ENCODE results near the gene UNC5A. TPM values are rescaled to one million over a fixed set of nuclear protein-coding genes. Genes with fewer than 3 reads are reported as not detected.

UNC5A gene
- total and polyA plus RNA-seq, 2 of the 8 experiments (the other 6 are each of a cell fraction or from before 2014, with no cell fraction given): 4.0 to 7.6 TPM

GRCh38 chr5:176912115-176912514, 101.8 kb downstream of the UNC5A start (continued):
- TF ChIP-seq CBX5 (IDR thresholded peaks at IDR 0.05; ENCODE audit: low read depth, low read length) (no peak), POLR2A (IDR thresholded peaks at IDR 0.05; ENCODE audit: control extremely low read depth in 1 of 2, low read depth in 2 of 2, low read length in 2 of 2) (no peak), JUND (IDR thresholded peaks at IDR 0.05; ENCODE audit: low read length) (no peak), HDAC2 (IDR thresholded peaks at IDR 0.05; ENCODE audit: borderline replicate concordance in 1 of 2, low read depth in 2 of 2, low read length in 2 of 2) (no peak), GTF2F1 (IDR thresholded peaks at IDR 0.05; ENCODE audit: borderline replicate concordance, low read depth, low read length) (no peak), SIX5 (IDR thresholded peaks at IDR 0.05; ENCODE audit: low read depth, low read length) (no peak), KDM5A (IDR thresholded peaks at IDR 0.05; ENCODE audit: low read length) (no peak)

Measured in H1 (cell line).